Measurements from ENCODE around the gene SFTPB.

SFTPB gene

GRCh38 chr2:85702800-85703199 is 34.8 kb upstream of the SFTPB start:
- no peak for DNase-seq (ENCODE audit: low read depth)

- no peak for DNase-seq (ENCODE audit: low read depth)
These were observed 34.2 kb upstream of the SFTPB start for GRCh38 chr2:85702172-85702571.

DNA sequence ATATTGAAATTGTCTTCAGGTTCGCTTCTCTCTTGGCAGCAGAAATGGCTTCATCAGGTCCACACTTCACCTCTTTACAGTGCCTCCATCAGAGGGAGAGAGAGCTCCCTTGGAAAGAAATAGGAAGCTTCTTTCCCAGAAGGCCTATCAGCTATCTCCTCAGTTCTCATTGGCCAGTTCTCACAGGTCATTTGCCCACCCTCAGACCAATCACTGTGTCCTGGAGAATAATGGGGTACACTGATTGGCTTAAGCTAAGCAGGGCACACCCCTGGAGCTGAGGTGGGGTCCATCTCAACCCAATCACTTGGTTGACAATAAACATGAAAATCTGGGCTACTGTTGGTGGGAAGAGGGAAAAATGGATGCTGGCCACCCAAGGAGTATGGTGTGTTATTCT is 31.3 kb upstream of the SFTPB start:
- DNase-seq (ENCODE audit: low read depth), result no peak

GRCh38 chr2:85698880-85699254 is 30.9 kb upstream of the SFTPB start:
- DNase-seq (ENCODE audit: low read depth), result no peak

- no peak for DNase-seq (ENCODE audit: low read depth)
These were observed 30.3 kb upstream of the SFTPB start for GRCh38 chr2:85698184-85698879.

DNA sequence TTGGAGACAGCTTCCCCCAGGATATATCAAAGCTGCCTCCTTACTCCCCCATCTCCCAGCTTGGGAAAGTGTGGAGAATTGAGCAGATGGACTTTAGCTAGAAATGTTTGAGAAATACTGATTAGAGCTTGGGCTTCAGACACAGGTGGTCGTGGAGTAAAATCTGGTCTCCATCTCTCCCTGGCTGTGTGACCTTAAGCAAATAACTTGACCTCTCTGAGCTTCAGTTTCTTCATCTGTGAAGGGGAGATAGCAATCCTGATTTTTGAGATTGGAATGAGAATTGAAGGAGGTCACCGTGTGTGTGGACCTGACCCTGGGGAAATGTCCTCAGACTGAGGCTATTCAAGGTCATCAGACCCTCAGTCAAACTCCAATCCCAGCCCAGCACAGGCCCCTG is 29.7 kb upstream of the SFTPB start:
- DNase-seq (ENCODE audit: low read depth), result no peak

- DNase-seq (ENCODE audit: low read depth), result no peak
These were observed 29.1 kb upstream of the SFTPB start for GRCh38 chr2:85697096-85697495.

GRCh38 chr2:85695691-85696668 is 28.0 kb upstream of the SFTPB start:
- DNase-seq (ENCODE audit: low read depth), result no peak

- DNase-seq (ENCODE audit: low read depth), result no peak
These were observed 27.1 kb upstream of the SFTPB start for GRCh38 chr2:85695121-85695520.

GRCh38 chr2:85694052-85695025 is 26.3 kb upstream of the SFTPB start, which contains the start of gene GNLY:
Gene GNLY, plus strand, starts transcription at chr2:85694358. Its CDS starts 61 bp downstream, at chr2:85694419.
- DNase-seq (ENCODE audit: low read depth), result no peak

DNA sequence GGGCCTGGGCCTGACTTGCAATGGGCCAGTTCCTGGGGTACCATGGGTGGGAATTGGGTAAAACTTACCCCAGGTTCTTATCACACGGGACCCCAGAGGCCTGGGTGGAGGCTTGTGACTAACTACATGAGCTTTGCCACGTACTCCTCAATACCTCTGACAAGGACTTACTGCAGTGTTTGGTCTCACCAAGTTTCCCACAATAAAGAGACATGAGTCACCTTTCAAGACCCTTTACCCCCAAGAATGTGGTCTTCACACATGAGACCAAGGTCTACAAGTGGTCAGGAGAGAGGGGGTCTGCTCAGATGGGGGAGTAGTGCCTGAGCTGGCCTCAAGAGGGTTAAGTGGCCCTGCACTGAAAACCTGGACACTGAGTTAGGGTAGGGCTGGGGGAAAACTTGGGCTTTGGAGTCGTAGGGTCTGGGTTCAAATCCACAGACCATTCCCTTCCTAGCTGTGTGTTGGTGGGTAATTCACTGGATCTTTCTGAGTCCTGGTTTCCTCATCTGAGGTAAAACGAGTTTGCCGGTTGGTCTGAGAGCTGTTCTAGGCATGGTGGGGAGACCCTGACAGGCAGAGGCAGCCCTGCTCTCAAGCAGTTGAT is 24.1 kb upstream of the SFTPB start:
- no peak for DNase-seq (ENCODE audit: low read depth)

- no peak for DNase-seq (ENCODE audit: low read depth)
These were observed 22.9 kb upstream of the SFTPB start for GRCh38 chr2:85690932-85691331.

DNA sequence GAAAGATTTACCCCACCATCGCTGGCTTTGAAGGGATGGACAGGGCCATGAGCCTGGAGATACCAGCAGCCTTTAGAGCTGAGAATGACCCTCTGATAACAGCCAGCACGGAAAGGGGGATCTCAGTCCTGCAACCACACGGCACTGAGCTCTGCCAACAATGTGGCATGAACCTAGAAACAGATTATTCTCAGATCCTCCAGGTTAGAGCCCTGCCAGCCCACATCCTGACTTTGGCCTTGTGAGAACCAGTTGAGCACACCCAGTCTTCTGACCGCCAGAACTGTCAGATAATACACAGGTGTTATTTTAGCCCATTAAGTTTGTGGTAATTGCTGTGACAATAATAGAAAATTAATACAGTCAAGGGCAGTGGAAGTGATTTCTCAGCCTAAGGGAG is 16.8 kb upstream of the SFTPB start:
- no peak for DNase-seq (ENCODE audit: low read depth)

DNA sequence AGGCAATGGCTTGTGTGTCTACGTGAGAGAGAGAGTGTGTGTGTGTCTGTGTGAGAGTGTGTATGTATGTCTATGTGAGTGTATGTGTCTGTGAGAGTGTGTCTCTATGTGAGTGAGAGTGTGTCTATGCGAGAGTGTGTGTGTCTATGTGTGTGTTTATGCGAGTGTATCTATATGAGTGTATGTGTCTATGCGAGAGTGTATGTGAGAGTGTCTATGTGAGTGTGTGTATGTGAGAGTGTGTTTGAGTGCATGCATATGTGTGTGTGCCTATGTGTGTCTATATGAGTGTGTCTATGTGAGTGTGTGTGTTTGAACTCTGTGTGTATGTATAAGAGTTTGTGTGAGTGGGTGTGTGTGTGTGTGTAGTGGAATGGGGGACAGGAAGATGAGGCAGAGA is 16.4 kb upstream of the SFTPB start:
- no peak for DNase-seq (ENCODE audit: low read depth)

DNA sequence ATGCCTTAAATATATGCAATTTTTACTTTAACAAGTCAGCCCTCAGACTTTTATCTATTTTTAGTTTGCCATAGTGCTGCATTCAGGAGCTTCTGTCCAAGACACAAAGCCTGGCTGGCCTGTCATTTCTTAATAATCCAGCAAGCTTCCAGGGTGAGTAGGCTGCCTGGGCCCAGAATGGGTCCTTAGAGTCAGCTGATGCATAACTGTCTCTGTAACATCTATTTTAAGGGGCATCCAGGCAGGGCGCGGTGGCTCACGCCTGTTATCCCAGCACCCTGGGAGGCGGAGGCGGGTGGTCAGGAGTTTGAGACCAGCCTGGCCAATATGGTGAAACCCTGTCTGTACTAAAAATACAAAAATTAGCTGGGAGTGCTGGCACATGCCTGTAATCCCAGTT is 14.4 kb upstream of the SFTPB start:
- DNase-seq (ENCODE audit: low read depth), result no peak

- no peak for DNase-seq (ENCODE audit: low read depth)
These were observed 13.8 kb upstream of the SFTPB start for GRCh38 chr2:85681776-85682175.

DNA sequence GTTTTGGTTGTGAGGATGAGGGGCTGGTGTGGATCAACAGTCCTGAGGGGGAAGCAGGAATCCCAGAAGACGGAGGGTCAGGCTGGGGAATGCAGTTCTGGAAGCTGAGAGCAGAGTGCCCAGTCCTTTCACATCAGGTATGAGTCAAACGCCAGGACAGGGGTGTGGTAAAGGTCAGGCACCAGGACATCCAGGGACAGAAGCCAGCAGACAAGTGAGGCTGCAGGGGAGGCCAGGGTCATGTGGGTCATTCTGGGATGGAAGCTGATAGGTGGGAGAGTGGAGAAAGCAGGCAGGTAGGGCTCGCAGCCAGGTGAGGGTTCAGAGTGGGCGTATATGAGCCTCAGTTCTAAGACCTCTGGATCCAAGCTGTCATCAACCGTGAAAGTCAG is 13.4 kb upstream of the SFTPB start:
- DNase-seq (ENCODE audit: low read depth), result no peak

GRCh38 chr2:85680707-85681371 is 12.8 kb upstream of the SFTPB start:
- no peak for DNase-seq (ENCODE audit: low read depth)

DNA sequence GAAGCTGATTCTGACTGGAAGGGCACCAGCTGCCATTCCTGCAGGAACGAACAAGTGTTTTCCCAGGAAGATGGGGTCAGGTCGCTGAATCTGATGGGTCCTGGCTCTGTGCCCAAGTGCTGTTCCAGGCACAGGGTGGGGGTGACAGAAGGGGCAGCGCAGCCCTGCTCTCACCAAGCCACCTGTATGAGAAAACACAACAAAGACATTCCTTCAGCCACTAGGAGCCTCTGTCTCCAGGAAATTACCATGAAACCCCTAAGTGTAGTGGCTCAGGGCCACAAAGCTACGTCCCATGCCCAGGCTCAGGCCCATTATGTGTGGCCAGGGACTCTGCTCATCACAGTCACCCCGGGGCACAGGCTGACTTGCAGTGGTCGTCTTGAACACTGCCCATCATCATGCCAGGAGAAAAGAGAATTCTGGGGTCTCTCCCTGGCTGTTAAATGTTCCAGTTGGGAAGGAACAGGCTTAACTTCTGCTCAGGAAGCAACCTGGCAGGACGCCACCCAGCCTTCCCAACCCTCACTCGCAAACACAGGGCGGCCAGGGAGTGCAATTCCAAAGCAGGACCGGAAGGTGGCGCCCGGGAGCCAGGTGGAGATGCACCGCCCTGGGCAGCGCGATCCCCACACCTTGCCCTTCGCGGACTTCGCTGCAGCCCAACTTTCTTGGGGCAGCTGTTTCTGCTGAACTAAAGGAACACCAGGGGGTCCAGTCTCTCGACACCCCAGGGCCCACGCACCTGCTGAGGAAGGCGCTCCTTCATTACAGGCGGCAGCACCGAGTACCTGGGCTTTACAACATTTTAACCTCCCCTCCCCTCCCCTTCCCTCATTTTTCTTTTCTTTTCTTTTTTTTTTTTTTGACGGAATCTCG is 11.0 kb upstream of the SFTPB start:
- DNase-seq (ENCODE audit: low read depth), result peak; percentile 57

- DNase-seq (ENCODE audit: low read depth), result no peak
These were observed 10.4 kb upstream of the SFTPB start for GRCh38 chr2:85678377-85678776.
